H1 (cell line): ENCODE measurements around the gene LY6G6D. TPM values are rescaled to one million over a fixed set of nuclear protein-coding genes. Genes with fewer than 3 reads are reported as not detected.

Source experiments
- ATF3 ChIP-seq: IDR thresholded peaks from 2 replicates; pipeline ENCODE4 v1.6.1; 2011; ENCODE audit warnings: low read depth, mild to moderate bottlenecking, low read length; ENCODE audit not compliant: insufficient read depth
- CBX5 ChIP-seq: fragments of 300-800, 300-1000 bp; sonication (generic); IDR thresholded peaks from 2 replicates; pipeline ENCODE4 v1.7.1; 2016; ENCODE audit warnings: antibody characterized with exemption, low read length, low read depth
- FOSL1 ChIP-seq: IDR thresholded peaks from 2 replicates; pipeline ENCODE4 v1.6.1; 2011; ENCODE audit warnings: mild to moderate bottlenecking, low read depth, low read length, moderate library complexity; ENCODE audit not compliant: insufficient read depth
- HDAC2 ChIP-seq, 2 experiments: fragments of 300-600 bp in 1 of 2; sonication (generic) in 1 of 2; IDR thresholded peaks; 2 replicates each; pipeline ENCODE4 v1.6.1; 2011 to 2012; ENCODE audit warnings: low read depth in 2 of 2, low read length in 2 of 2, mild to moderate bottlenecking in 2 of 2, moderate library complexity in 2 of 2, borderline replicate concordance in 1 of 2, inconsistent platforms in 1 of 2
- KDM5A ChIP-seq: fragments of 200-600 bp; IDR thresholded peaks from 2 replicates; pipeline ENCODE4 v1.7.1; 2012; ENCODE audit warnings: mild to moderate bottlenecking, low read length, inconsistent platforms, mixed read lengths
- MAFK ChIP-seq: IDR thresholded peaks from 2 replicates; pipeline ENCODE4 v1.6.1; 2012; ENCODE audit warnings: low read depth, mild to moderate bottlenecking, improper control_type of control experiment, low read length
- POLR2A ChIP-seq, 2 experiments: IDR thresholded peaks; 1 replicate in 1 of 2; 2 replicates in 1 of 2; pipeline ENCODE4 v1.6.1; 2011; ENCODE audit warnings: low read depth in 2 of 2, low read length in 2 of 2, mild to moderate bottlenecking in 2 of 2; ENCODE audit errors: control extremely low read depth in 1 of 2
- SP2 ChIP-seq: IDR thresholded peaks from 2 replicates; pipeline ENCODE4 v1.6.1; 2012; ENCODE audit warnings: mild to moderate bottlenecking, low read length, inconsistent platforms
- TAF1 ChIP-seq: IDR thresholded peaks from 2 replicates; pipeline ENCODE4 v1.6.1; 2011; ENCODE audit warnings: mild to moderate bottlenecking, low read depth, low read length
- TAF7 ChIP-seq: optimal IDR thresholded peaks from 2 replicates; pipeline ENCODE3; 2011; ENCODE audit warnings: low read depth, mild to moderate bottlenecking, inconsistent platforms, low read length, moderate library complexity, borderline replicate concordance
- USF2 ChIP-seq: IDR thresholded peaks from 2 replicates; pipeline ENCODE4 v1.6.1; 2011; ENCODE audit warnings: low read length, improper control_type of control experiment
- YY1 ChIP-seq: IDR thresholded peaks from 2 replicates; pipeline ENCODE4 v1.6.1; 2011; ENCODE audit warnings: low read depth, mild to moderate bottlenecking, low read length
- polyA plus RNA-seq, 7 experiments: library from polyadenylated mRNA; depleted of rRNA in 3 of 7; stranded (reverse) in 5 of 7; unstranded in 2 of 7; fragments of >200 nt in 5 of 7; fragments of 200-250 nt in 2 of 7; gene quantifications; 1 replicate in 5 of 7; 2 replicates in 1 of 7; 4 replicates in 1 of 7; pipeline versions ENCODE4 v1.2.1 to v1.2.3, GENCODE V29; 2011 to 2013; ENCODE audit warnings: missing spikeins in 2 of 7, mixed read lengths in 2 of 7
- total RNA-seq: library from RNA; stranded (reverse); fragmentation: NEBNext Ultra II Directional; extraction: Animal tissue kit (Norgen Biotek cat#: 25700); gene quantifications from 2 replicates; pipeline ENCODE4 v1.2.1, GENCODE V29; 2021

LY6G6D gene
- total and polyA plus RNA-seq, 2 of the 8 experiments (the other 6 are each of a cell fraction or from before 2014, with no cell fraction given) = 1.8 TPM; not detected in 1

GRCh38 chr6:31739639-31740396 lies 24.7 kb downstream of the LY6G6D start, which contains the start of gene MSH5 (continued):
- TF ChIP-seq HDAC2 (IDR thresholded peaks at IDR 0.05; ENCODE audit: borderline replicate concordance in 1 of 2, low read depth in 2 of 2, low read length in 2 of 2) = peak in 1 of 2 experiments; percentile 86; a peak in 1 of 4 replicates
- TF ChIP-seq TAF1 = peak; percentile 75; the same call in 1 of the 2 replicates
- no peak for TF ChIP-seq MAFK
- peak; percentile 90 for TF ChIP-seq YY1
- TF ChIP-seq TAF7 = no peak
- TF ChIP-seq ATF3 = no peak
- peak; percentile 48 for TF ChIP-seq SP2
- no peak for TF ChIP-seq CBX5
- TF ChIP-seq USF2 = peak; percentile 29; the same call in 1 of the 2 replicates
- TF ChIP-seq FOSL1 = no peak
- TF ChIP-seq POLR2A (IDR thresholded peaks at IDR 0.05; ENCODE audit: control extremely low read depth in 1 of 2, low read depth in 2 of 2, low read length in 2 of 2) = peak in 1 of 2 experiments; percentile 90; a peak in 2 of 3 replicates
- no peak for TF ChIP-seq KDM5A
